Stimulated activated CD8-positive, alpha-beta memory T cell treated with anti-CD3 and anti-CD28 coated beads, Interleukin-4, amount 100 ng/mL, for 48 hours (primary cell): ENCODE results near the gene CRYL1.
A peak's percentile ranks its signal among the peaks of the same experiment; 100 is the strongest.

ENCODE experiments used
- DNase-seq: peaks from one replicate; pipeline ENCODE4 v3.0.0-alpha.2; 2020

The CRYL1 gene

DNA sequence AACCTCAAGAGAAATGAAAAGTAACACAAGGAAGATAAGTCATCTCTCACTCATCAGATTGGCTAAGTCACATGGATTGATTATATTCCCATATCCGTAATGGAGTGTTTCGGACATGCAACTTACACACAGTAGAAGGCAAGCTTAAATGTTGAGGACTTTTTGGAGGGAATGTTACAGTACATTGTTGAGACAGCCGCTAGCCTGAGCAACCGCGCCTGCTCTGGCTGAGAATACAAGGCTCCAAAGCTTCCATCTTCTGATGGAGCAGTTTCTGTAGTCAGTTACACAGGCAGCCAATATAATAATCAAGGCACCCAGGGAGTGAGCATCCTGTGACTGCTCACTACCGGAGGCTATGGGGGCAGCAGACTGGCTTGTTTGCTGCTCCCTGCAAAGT, 1.0 kb upstream of the CRYL1 start:
- DNase-seq, result no peak

DNA sequence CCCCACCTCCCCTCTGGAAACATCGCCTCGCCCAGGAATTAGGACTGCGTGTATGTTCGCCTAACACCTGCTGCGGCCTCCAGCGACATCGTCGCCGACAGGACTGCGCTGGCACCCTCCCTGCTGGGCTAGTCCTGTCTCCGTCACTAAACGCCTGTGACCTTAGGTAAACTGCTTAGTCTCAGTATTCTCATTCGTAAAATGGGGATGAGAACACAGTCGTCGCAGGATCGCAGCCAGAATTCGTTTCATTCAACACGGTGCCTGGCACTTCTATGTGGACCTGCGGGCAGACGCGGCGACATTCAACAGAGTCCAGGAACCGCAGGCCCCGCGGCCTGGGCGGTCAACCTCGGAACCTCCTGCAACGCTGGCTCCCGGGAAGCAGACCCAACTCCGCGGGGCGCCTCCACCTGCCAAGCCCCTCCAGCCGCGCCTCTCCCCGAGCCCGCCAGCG, 485 bp downstream of the CRYL1 start:
- DNase-seq, result peak; percentile 49

DNA sequence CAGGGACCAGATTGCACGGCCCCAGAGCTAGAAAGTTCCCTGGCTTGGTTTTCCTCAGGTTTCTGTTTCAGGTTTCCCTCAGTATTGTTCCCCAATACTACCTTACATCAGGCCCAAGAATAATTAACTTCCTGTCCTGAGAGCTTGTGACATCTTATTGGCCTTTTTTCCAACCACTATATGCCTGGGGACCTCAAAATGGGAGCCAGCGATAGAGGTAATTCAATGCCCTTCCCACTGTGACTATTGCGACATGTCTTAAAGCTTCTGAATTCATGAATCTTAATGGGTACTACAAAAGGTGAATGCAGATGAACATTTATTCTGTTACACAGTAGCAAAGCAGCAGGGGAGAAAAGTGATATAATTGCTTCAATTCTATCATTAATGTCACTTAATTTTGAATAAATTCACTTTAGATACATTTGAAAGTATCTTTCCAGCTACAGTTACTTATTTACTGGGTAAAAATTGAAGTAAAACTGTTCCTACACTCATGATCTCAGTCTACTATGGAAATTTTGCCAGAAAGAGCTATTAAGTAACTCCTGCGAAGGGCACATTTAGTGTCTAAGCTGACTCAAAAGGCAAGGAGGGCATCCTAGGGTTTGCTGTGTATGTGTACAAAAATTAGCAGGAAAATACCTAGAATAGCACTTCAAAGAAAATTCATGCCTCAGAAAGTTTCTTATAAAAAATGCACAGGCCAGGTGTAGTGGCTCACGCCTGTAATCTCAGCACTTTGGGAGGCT, 4.1 kb downstream of the CRYL1 start:
- DNase-seq, result no peak

DNA sequence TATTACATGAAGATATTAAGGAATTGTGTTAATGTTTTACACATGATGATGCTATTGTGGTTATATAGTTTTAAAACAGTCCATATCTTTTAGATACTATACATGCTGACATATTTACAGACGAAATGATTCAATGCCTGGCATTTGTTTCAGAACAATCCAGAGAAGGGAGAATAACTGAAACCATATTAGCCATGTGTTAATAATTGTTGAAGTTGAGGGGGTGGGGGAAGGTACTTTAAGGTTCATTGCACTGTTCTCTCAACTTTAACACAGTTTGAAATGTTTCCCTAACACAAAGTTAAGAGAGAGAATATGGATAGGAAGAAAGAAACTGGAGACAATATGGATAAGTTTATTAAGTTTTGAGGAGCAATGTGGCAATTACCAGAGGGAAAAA, 5.8 kb downstream of the CRYL1 start:
- no peak for DNase-seq

GRCh38 chr13:20518660-20519100, 7.0 kb downstream of the CRYL1 start:
- no peak for DNase-seq

GRCh38 chr13:20514866-20515265, 10.8 kb downstream of the CRYL1 start:
- no peak for DNase-seq

DNA sequence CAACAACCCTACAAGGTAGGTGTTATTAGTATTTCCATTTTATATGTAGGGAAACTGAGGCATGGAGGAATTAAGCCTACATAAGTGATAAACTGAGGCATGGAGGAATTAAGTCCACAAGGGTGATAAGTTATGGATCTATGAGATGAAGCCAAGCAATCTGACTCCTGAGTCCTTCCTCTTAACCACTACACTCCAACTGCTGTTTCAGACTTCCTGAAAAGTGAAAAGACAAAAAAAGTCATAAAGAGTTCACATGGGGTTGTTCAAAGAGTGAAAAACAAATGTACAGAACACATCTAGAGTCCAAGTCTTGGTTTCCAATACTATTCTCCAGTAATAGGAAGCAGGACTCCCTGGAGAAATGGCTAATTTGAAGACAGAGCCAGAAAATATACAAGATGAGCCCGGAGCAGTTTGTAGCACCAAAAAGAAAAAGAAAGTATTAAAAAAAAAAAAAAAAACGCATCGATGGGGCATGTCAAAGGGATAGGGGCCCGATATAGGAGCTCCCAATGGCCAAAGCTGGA, 12.1 kb downstream of the CRYL1 start:
- DNase-seq, result no peak

GRCh38 chr13:20512042-20512683, 13.5 kb downstream of the CRYL1 start:
- DNase-seq, result no peak

GRCh38 chr13:20506696-20507095, 19.0 kb downstream of the CRYL1 start:
- DNase-seq, result no peak

- DNase-seq, result no peak
These were observed 20.0 kb downstream of the CRYL1 start for GRCh38 chr13:20505405-20506366.

DNA sequence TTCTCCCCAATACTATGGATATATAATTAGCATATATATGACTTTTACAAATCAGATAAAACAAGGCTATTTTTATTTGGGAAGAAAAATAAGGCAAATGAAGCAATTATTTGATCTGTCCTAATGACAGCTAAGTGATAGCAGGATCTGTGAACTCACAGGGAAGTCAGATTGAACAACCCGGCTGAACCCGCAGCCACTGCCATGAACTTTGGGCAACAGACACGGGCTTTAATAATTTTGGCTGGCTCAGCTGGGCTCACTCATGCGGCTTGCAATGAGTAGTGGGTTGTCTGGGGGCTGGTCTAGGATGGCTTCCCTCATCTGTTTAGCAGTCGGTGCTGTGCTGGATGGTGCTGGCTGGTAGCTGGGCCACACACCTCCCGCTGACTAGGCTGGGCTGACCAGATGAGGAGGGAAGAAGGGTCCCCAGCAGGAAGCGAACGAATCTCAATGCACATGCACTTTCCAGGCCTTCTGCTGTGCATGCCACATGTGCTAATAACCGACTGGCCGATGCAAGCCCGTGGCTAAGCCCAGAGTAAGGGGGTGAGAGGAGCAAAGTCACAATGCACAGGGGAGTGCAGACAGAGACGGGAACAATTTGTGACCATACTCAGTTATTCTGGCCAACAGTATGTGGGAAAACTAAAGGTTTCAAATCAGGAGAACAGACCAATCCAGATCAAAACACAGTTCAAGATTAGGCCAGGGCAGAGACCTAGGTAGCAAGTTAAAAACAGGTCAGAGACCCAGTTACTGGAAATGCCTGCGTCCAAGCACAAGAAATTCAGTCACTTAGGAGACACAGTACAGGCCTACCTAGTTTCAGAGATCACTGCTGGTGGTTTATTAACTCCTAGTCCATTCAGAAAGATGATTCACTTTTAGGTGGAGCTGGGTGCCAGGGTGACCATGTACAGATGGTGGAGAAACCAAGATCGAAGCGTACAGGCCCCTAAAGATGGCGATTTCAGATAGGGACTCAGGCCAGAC, 22.3 kb downstream of the CRYL1 start:
- no peak for DNase-seq

GRCh38 chr13:20501592-20501991, 24.1 kb downstream of the CRYL1 start:
- DNase-seq, result no peak

- DNase-seq, result no peak
These were observed 24.5 kb downstream of the CRYL1 start for GRCh38 chr13:20501120-20501519.

DNA sequence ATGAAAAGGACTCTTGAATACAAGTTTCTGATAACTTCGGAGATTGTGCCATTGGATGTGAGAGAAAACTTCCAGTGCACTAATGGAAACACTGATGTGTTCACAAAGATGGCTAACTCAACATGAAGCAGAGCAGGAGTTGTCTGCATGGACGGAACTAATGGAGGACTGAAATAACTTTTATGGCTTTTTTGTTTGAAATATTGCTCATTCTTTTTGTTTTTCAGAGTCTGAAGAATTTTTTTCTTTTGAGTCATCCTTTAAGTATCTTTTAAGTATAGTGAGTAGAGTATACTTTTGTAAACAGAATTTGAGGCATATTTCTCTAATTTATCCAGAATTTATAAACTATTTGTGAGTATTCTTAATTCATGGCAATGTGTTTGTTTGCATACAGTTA, 25.7 kb downstream of the CRYL1 start:
- no peak for DNase-seq

GRCh38 chr13:20498659-20499058, 27.0 kb downstream of the CRYL1 start:
- no peak for DNase-seq

- DNase-seq, result no peak
These were observed 27.5 kb downstream of the CRYL1 start for GRCh38 chr13:20498129-20498528.

DNA sequence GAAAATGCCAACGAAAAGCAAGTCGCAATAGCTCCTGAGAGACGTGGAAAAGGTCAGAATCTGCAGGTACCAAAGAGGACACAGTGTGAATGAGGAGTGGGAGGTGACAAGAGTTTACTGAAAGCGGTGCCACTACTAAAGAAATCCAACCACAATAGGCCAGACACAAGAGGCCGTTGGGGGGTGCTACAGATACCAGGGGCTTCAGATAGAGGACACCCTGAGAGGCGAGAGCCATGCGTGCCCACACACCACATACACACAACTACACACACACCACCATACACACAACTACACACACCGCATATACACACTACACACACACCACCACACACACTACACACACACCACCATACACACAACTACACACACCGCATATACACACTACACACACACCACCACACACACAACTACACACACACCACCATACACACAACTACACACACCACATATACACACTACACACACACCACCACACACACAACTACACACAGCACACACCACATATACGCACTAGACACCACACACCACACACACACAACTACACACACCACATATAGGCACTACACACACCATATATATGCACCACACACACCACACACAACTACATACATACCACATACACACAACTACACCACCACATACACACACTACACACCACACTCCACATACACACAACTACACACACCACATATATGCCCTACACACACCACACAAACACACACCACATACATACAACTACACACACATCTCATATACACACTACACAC, 28.5 kb downstream of the CRYL1 start:
- DNase-seq, result no peak

- DNase-seq, result peak; percentile 74
These were observed 30.3 kb downstream of the CRYL1 start for GRCh38 chr13:20495087-20496023.

DNA sequence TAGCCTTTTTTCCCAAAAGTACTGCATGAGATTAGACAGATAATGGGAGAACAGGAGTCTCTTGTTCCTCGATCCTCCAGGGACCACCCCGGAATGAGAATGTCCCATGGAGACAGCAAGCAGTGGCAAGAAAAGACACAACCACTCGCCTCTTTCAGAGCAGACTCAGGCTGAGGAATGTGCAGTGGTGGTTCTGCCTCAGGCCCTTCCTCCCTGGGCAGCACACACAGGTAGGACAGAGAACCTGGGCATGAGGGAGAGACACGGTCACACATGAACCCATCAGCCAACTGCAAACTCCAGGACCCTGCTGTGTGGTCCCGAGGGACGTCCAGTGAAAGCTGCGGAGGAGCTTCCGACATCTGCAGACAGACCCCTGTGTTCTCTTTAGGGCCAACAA, 31.0 kb downstream of the CRYL1 start:
- no peak for DNase-seq

DNA sequence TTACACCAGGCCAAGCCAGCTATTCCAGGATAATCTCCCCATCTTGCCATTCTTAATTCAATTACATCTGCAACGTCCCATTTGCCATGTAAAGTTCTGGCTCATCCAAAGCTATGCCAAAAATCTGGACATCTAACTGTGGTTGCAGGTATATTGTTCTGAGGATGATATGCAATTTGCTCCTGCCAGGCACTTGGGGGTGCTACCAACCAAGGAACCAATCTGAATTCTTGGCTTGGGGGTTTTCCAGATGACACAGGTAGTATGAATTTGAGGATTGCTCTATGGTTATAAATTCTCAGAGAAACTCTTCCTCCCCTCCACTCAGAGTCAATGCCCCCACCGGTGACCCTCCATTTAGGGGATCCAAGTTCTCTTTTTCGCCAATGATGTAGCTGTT, 33.0 kb downstream of the CRYL1 start:
- peak; percentile 76 for DNase-seq
